NCI-H774 (cell line): ENCODE results near the gene ESR2.
"Not testable (repeated sequence)": the region's sequence is repeated elsewhere in the genome, so short reads cannot be mapped to it uniquely, and the experiment has no call there.

Source experiments
- DNase-seq: peaks from one replicate; lab custom pipeline; 2025; lab: John Stamatoyannopoulos, UW

The ESR2 gene

GRCh38 chr14:64220466-64220865 lies 73.7 kb downstream of the ESR2 start:
- DNase-seq = no peak

- no peak for DNase-seq
Measured at GRCh38 chr14:64220056-64220455, 74.1 kb downstream of the ESR2 start.

- no peak for DNase-seq
Measured at GRCh38 chr14:64218344-64219240, 75.6 kb downstream of the ESR2 start.

- DNase-seq = no peak
Measured at GRCh38 chr14:64217834-64218233, 76.3 kb downstream of the ESR2 start.

GRCh38 chr14:64217308-64217707 lies 76.9 kb downstream of the ESR2 start:
- no peak for DNase-seq

- no peak for DNase-seq
Measured at GRCh38 chr14:64215978-64216377, 78.2 kb downstream of the ESR2 start.

- no peak for DNase-seq
Measured at GRCh38 chr14:64215274-64215673, 78.9 kb downstream of the ESR2 start.

- no peak for DNase-seq
Measured at GRCh38 chr14:64213853-64214570, 80.2 kb downstream of the ESR2 start.

GRCh38 chr14:64213086-64213485 lies 81.1 kb downstream of the ESR2 start:
- DNase-seq = no peak

GRCh38 chr14:64212666-64213065 lies 81.5 kb downstream of the ESR2 start:
- no peak for DNase-seq

GRCh38 chr14:64210912-64211311 lies 83.3 kb downstream of the ESR2 start:
- DNase-seq = not testable (repeated sequence)

- no peak for DNase-seq
Measured at GRCh38 chr14:64210216-64210615, 84.0 kb downstream of the ESR2 start.

- no peak for DNase-seq
Measured at GRCh38 chr14:64209444-64210131, 84.6 kb downstream of the ESR2 start.

- no peak for DNase-seq
Measured at GRCh38 chr14:64208981-64209380, 85.2 kb downstream of the ESR2 start.

GRCh38 chr14:64208261-64208660 lies 85.9 kb downstream of the ESR2 start:
- no peak for DNase-seq

- DNase-seq = no peak
Measured at GRCh38 chr14:64203366-64204006, 90.7 kb downstream of the ESR2 start.

GRCh38 chr14:64202716-64203115 lies 91.5 kb downstream of the ESR2 start:
- no peak for DNase-seq

- no peak for DNase-seq
Measured at GRCh38 chr14:64201921-64202545, 92.1 kb downstream of the ESR2 start.

GRCh38 chr14:64201296-64201695 lies 92.9 kb downstream of the ESR2 start:
- DNase-seq = no peak

GRCh38 chr14:64200170-64200569 lies 94.0 kb downstream of the ESR2 start:
- no peak for DNase-seq

- no peak for DNase-seq
Measured at GRCh38 chr14:64198486-64198885, 95.7 kb downstream of the ESR2 start.

- DNase-seq = no peak
Measured at GRCh38 chr14:64197996-64198395, 96.2 kb downstream of the ESR2 start.
